Stimulated activated CD8-positive, alpha-beta memory T cell treated with anti-CD3 and anti-CD28 coated beads, Interleukin-12 subunit alpha, Interleukin-12 subunit beta, amount 100 ng/mL, for 1 hour (primary cell): ENCODE results near the gene SEMA7A.

Experiments used
- DNase-seq: peaks from one replicate; pipeline ENCODE4 v3.0.0-alpha.2; 2020; ENCODE audit warnings: low read depth

The SEMA7A gene

GRCh38 chr15:74430510-74430951, 3.2 kb downstream of the SEMA7A start:
- DNase-seq = no peak

- DNase-seq = no peak
Measured at GRCh38 chr15:74429781-74430400, 3.9 kb downstream of the SEMA7A start.

- DNase-seq = no peak
Measured at GRCh38 chr15:74428970-74429780, 4.6 kb downstream of the SEMA7A start.

- DNase-seq = no peak
Measured at GRCh38 chr15:74428442-74428787, 5.3 kb downstream of the SEMA7A start.

- DNase-seq = no peak
Measured at GRCh38 chr15:74427607-74428441, 5.9 kb downstream of the SEMA7A start.

- no peak for DNase-seq
Measured at GRCh38 chr15:74426404-74427281, 7.1 kb downstream of the SEMA7A start.

- DNase-seq = no peak
Measured at GRCh38 chr15:74425630-74426029, 8.1 kb downstream of the SEMA7A start.

GRCh38 chr15:74424901-74425528, 8.7 kb downstream of the SEMA7A start:
- DNase-seq = no peak

- DNase-seq = no peak
Measured at GRCh38 chr15:74423431-74424257, 10.1 kb downstream of the SEMA7A start.

- no peak for DNase-seq
Measured at GRCh38 chr15:74422652-74423430, 10.9 kb downstream of the SEMA7A start.

- DNase-seq = no peak
Measured at GRCh38 chr15:74422265-74422651, 11.5 kb downstream of the SEMA7A start.

- no peak for DNase-seq
Measured at GRCh38 chr15:74421302-74422245, 12.2 kb downstream of the SEMA7A start.

- no peak for DNase-seq
Measured at GRCh38 chr15:74420193-74420905, 13.4 kb downstream of the SEMA7A start.

GRCh38 chr15:74419432-74419831, 14.3 kb downstream of the SEMA7A start:
- no peak for DNase-seq

GRCh38 chr15:74418575-74419338, 15.0 kb downstream of the SEMA7A start:
- DNase-seq = no peak

- DNase-seq = no peak
Measured at GRCh38 chr15:74417670-74418069, 16.1 kb downstream of the SEMA7A start.

GRCh38 chr15:74417225-74417624, 16.5 kb downstream of the SEMA7A start:
- no peak for DNase-seq
